ENCODE results near the gene SHISA5.

The SHISA5 gene

DNA sequence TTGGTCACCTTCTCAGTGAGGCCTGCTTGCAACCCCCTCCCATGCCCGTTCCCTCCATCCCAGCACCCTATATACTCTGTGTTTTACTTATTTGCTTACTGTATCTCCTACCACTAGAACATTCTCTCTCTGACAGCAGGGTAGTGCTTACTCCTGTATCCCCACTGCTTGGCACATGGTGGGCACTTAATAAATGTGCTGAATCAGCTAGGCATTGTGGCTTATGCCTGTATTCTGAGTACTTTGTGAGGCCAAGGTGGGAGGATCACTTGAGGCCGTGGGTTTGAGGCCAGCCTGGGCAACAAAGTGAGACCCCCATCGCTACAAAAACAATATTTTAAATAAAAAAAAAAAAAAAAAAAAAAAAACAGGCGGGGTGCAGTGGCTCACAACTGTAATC is 7.6 kb upstream of the SHISA5 start:
- in situ Hi-C loops (cut with HindIII; ENCODE audit: low sequenced_read_pairs), result no loop called here
- TF ChIP-seq CTCF (IDR thresholded peaks at IDR 0.05; ENCODE audit: low read depth, low read length), result no peak
- H3K4me3 ChIP-seq (ENCODE audit: low read depth, low read length), result no peak overlapping the region
- no peak for DNase-seq (ENCODE audit: low read depth, low spot score)

DNA sequence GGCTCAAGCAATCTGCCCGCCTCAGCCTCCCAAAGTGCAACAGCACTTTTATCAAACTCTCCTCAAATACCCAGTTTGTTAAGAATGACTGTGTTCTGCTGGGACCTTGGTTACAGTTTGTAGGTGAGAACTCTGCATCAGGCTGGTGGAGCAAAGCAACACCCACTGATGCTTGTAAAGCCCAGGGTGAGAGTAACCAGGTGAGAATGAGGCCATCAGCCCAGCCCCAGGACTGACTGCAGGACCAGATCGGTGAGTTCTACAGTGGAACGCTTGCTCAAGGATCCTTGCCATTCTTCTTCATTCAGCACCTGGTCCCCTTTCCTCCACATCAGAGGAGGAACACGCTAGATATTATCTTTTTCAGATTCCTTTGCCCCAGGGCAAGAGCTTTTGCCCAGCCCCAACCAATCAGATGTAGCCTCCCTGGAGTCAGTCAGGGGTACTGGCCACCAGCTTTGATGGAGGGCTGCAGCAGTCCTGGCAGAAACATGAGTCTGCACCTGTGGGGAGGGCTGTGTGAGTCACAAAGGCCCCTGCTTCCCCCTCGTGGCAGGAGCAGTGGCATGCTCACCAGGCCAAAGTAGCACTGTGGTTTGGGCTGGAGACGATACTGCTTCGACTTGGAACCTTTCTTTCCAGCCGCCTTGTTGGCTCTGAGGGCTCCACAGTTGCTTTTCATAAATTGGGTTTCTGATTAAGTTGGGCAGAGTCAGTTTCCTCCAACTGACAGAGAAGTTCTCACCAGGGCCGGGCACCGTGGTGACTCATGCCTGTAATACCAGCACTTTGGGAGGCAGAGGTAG is 3.5 kb upstream of the SHISA5 start:
- no peak overlapping the region for H3K4me3 ChIP-seq (ENCODE audit: low read depth, low read length)
- peak; percentile 70 for TF ChIP-seq CTCF (IDR thresholded peaks at IDR 0.05; ENCODE audit: low read depth, low read length)
- in situ Hi-C loops (cut with HindIII; ENCODE audit: low sequenced_read_pairs), result no loop called here
- peak; percentile 77 for DNase-seq (ENCODE audit: low read depth, low spot score)

DNA sequence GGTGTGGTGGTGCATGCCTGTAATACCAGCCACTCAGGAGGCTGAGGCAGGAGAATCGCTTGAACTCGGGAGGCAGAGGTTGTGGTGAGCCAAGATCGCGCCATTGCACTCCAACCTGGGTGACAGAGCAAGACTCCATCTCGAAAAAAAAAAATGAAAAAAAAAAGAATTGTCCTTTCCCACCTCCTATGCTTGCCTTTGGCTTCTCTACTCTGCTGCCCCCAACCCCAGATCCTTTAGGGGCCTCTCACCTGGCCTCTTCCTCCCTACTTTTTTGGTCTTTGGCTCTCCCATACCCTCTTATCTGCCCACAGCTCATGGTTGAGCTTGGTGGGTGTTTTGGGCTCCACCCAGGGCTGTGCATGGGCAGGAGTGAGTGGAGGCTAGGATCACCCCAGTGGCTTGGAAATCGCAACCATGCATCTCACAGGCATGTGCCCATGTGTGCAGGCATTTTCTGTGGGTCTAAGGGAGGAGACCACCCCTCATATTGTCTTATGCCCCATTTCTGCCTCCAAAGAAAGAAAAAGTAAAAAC is 2.1 kb upstream of the SHISA5 start:
- DNase-seq (ENCODE audit: low read depth, low spot score), result no peak
- TF ChIP-seq CTCF (IDR thresholded peaks at IDR 0.05; ENCODE audit: low read depth, low read length), result no peak

DNA sequence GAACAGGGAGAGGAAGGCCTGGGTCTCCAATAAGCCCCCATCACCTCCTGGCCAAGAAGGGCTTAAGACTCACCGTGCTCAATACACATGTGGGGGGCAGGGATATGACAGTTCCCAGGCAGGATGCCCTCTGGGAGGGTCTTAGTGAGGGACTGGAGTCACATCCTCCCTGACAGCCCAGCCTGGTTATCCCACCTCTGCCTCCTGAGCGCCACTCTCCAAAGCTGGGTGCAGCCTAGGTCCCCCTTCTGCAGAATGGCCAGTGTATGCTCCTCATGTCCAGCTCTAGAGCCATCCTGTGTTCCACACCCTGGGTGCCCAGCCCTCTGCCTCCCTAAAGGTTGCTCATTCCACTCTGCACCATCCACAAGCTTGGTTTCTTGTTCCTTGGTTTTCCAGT is 1.2 kb upstream of the SHISA5 start:
- H3K4me3 ChIP-seq (ENCODE audit: low read depth, low read length), result no peak overlapping the region
- no peak for TF ChIP-seq CTCF (IDR thresholded peaks at IDR 0.05; ENCODE audit: low read depth, low read length)
- in situ Hi-C loops (cut with HindIII; ENCODE audit: low sequenced_read_pairs), result no loop called here
- DNase-seq (ENCODE audit: low read depth, low spot score), result no peak

More for the DNA sequence above, 2.1 kb upstream of the SHISA5 start:
- in situ Hi-C loops (cut with HindIII; ENCODE audit: low sequenced_read_pairs), result no loop called here
- H3K4me3 ChIP-seq (ENCODE audit: low read depth, low read length), result no peak overlapping the region

GRCh38 chr3:48503401-48504050 is 448 bp downstream of the SHISA5 start:
- H3K4me3 ChIP-seq (ENCODE audit: low read depth, low read length), result peak overlapping the region; percentile 77
- no peak for TF ChIP-seq CTCF (IDR thresholded peaks at IDR 0.05; ENCODE audit: low read depth, low read length)
- in situ Hi-C loops (cut with HindIII; ENCODE audit: low sequenced_read_pairs), result no loop called here
- DNase-seq (ENCODE audit: low read depth, low spot score), result peak; percentile 48

DNA sequence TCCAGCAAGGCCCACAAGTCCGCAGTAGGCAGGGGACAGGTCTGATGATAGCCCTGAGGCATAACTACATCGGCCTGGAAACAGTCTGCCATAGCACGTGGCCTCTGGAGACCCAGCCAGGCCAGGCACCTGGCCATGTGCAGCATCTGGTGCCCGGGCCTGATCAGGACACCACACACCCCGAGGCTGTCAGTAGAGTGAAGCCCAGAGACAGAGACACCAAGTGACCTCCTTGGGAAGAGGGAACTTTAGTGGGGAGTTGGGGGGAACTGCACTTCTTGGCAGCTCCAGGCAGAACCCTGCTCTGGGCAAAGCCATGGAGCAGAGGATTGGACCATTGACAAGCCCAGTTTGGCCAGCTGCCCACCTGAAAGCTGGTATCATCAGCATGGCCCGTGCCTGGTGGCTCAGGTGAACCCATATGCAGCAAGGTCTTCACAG is 1.2 kb downstream of the SHISA5 start:
- peak overlapping the region; percentile 77 for H3K4me3 ChIP-seq (ENCODE audit: low read depth, low read length)
- no peak for TF ChIP-seq CTCF (IDR thresholded peaks at IDR 0.05; ENCODE audit: low read depth, low read length)
- in situ Hi-C loops (cut with HindIII; ENCODE audit: low sequenced_read_pairs), result no loop called here

More for the DNA sequence above, 1.2 kb downstream of the SHISA5 start:
- no peak for DNase-seq (ENCODE audit: low read depth, low spot score)
